GM18505 (cell line): ENCODE measurements around the gene ANTXRL.
"Not testable (repeated sequence)": the region's sequence is repeated elsewhere in the genome, so short reads cannot be mapped to it uniquely, and the experiment has no call there.

Experiments used
- ATAC-seq: cut with Tn5 transposase; IDR thresholded peaks from one replicate; pipeline ENCODE4 v1.9.1; 2021; ENCODE audit not compliant: unreplicated experiment
- POLR2A ChIP-seq: IDR thresholded peaks from 4 replicates; pipeline ENCODE4 v1.6.1; 2011; ENCODE audit warnings: borderline replicate concordance; ENCODE audit not compliant: insufficient read depth, insufficient read length; ENCODE audit errors: extremely low read depth

Gene ANTXRL

GRCh38 chr10:46310851-46311250 is 24.1 kb downstream of the ANTXRL start:
- TF ChIP-seq POLR2A: no peak
- ATAC-seq: no peak

- ATAC-seq: no peak
- no peak for TF ChIP-seq POLR2A
These were observed 24.7 kb downstream of the ANTXRL start for GRCh38 chr10:46311501-46311951.

DNA sequence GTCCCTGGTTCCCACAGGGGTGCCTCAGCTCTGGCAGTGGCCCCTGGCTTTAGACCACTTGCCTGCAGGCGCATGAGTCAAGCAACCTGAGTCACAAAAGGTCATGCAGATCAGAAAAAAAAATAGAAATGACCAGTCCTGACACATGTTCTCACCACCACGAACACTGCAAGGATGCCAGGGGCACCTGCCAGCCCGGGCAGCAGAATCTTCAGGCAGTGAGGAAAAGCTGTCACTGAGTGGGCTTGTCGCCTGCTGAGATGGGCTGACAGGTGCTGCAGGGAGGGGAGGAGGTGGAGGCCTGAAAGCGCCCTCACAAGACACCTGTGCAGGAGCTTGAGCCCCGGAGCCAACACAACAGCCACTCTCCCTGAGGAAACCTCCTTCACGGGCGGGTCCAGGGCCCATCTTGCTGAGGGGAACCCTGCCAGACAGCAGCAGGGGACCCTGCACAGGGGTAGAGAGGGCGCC is 25.2 kb downstream of the ANTXRL start:
- not testable (repeated sequence) for ATAC-seq

DNA sequence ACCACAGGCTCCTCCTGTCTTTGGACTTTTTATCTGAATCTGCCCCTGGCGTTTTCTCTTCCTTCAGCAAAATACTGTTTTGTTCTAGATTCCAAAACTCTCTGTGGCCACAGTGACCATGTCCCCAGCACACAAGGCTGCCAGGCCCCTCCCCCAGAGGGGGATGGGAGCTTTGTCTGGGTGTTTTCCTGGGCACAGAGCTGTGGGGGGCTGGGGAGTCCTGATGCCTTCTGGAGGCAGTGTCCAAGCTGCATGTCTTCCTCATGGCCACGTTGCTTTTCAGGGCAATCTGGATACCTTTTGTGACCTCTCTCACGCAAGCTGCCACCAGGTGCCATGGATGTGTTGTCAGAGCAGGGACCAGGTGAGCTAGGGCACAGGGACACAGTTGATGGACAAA is 26.2 kb downstream of the ANTXRL start:
- no peak for TF ChIP-seq POLR2A
- no peak for ATAC-seq

DNA sequence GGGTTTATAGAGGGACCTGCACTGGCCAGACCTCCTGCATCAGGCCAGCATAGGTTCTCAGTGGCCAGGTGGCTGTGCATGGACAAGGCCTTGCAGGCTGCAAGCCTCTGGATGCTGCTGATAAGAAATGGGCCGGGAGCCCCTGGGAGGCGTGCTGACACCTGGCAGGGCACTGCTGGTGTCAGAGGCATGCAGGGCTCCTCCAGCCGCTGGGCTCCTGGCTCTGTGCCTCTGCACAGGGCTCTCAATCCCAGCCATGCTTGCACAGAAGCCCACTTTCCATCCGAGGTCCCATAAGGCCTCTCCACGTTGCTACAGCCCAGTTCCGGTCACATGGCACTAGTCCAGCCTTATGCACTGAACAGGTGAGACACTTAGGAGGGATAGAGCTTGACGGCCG is 27.3 kb downstream of the ANTXRL start:
- ATAC-seq: no peak
- TF ChIP-seq POLR2A: no peak

- not testable (repeated sequence) for ATAC-seq
These were observed 28.5 kb downstream of the ANTXRL start for GRCh38 chr10:46315071-46315860.

DNA sequence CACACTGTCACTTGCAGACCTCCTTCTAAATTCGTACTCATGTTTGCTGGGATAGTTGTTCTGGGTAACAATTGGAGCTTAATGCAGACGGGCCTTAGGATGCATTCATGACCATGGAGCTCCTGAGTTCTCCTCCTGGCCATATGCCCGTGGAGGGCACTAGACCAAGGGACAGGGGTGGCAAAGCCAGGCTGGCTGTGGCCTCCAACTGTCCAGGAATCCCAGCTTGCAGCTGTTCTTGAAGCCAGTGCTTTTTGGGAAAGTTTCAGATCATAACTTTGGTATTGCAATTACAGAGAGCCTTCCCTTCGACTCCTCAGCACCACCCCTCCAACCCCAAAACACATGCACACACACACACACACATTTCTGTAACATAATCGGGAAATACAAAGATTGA is 30.6 kb downstream of the ANTXRL start:
- ATAC-seq: no peak
- TF ChIP-seq POLR2A: no peak

DNA sequence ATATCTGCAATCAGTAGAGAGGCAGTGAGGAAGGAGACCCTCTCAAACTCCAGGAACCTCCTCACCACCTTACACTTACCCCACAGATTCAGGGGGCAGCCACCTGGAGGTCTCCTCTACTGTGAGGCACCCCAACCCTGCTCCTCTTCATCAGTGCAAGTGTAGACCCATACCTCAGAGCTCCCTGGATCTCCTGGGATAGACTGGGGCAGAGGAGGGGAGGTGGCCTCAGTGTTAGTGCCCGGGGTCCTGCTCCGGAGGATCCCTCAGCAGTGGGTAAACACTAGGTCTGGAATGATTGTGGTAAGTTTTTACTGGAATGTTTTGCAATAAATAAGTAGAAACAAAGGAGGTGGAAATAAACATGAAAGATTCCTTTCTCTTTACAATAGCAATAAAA is 31.1 kb downstream of the ANTXRL start:
- TF ChIP-seq POLR2A: no peak
- ATAC-seq: no peak

- no peak for ATAC-seq
- no peak for TF ChIP-seq POLR2A
These were observed 32.0 kb downstream of the ANTXRL start for GRCh38 chr10:46318799-46319198.

DNA sequence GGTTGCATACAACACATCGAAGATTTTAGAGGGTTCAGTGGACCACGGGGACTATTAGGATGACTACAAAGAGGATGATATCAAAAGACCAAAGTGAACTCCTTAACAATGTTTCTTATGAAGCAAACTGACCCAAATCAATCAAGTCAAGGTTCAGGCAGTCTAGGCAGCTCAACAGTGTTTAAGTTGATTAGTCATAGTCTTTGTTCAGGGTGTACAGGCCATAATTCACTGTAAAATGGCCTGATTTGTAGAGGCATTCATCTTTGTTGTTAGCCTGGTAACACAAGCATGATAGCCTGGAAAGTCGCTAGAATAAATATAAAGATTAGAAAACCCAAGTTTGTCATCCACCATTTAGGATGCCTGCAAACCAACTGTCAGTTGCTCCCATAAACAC is 32.6 kb downstream of the ANTXRL start:
- no peak for ATAC-seq
- TF ChIP-seq POLR2A: no peak

DNA sequence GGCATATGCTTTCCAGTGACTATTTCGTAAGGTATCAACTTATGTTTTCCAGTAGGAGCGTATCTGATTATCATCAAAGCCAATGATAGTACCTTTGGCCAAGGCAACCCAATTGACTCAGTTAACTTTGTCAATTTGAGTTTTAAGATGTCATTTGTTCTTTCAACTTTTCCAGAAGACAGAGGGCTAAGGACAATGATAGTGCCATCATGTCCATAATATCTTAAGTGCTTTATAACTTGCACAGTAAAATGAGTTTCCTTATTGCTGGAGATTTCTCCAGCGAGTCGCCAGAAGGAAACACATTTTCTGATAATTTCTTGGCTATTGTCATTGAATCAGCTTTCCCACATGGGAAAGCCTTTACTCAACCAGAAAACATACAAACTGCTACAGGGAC is 35.0 kb downstream of the ANTXRL start:
- ATAC-seq: no peak
- no peak for TF ChIP-seq POLR2A

DNA sequence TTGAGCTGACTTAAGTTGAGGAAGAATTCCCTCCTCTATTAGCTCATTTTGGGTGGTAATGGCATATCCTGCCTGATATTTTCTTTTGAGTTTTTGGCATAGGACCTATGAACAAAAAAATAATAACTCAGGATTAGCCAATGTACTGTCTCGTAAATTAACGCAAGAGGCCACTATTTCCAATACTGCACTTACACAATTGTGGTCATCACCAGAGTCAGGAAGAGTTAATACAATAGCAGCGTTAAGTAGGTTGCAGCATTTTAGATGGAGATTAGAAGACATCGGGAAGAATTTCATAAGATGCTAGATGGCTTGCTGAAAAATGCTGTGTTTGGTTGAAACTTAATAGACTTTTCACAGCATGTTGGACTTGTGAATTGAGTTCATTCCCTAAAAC is 36.4 kb downstream of the ANTXRL start:
- TF ChIP-seq POLR2A: no peak

GRCh38 chr10:46325021-46325420 is 38.2 kb downstream of the ANTXRL start:
- no peak for TF ChIP-seq POLR2A
- no peak for ATAC-seq

More for the DNA sequence above, 36.4 kb downstream of the ANTXRL start:
- ATAC-seq: no peak

GRCh38 chr10:46326066-46326465 is 39.3 kb downstream of the ANTXRL start:
- TF ChIP-seq POLR2A: no peak
- ATAC-seq: no peak

DNA sequence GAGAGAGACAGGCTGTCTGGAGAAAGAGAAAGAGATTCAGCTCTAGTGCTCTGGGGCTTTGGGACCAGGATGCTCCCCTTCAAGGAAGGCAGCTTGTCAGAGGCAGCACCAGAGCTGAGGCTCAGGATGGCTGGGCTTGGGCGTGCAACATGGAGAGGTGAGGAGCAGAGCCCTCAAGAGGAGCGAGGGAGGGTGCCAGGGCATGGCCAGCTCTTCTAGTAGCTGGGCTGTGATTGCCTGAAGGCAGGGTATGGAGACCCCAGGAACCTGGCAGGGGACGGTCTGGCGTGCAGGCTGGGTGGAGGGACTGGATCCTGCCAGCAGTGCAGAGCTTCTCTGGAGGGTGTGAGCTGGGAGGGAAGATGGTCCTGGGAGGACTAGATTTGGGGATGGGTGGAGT is 40.2 kb downstream of the ANTXRL start:
- no peak for TF ChIP-seq POLR2A
- no peak for ATAC-seq
